Tibial nerve (tissue), 4 donors: Measurements from ENCODE around the gene ATP13A1.

Source experiments
- EP300 ChIP-seq, 2 donors: sonication (generic); formaldehyde crosslinking; IDR thresholded peaks; one replicate each; pipeline ENCODE4 v1.6.1; 2017; ENCODE audit warnings: antibody characterized with exemption in 2 of 2, mild to moderate bottlenecking in 1 of 2
- POLR2A ChIP-seq, 2 donors: fragments of 450-650 bp; IDR thresholded peaks; one replicate each; pipeline ENCODE4 v1.6.1; 2017; ENCODE audit warnings: antibody characterized with exemption in 2 of 2, mild to moderate bottlenecking in 2 of 2, moderate library complexity in 2 of 2
- TF ChIP-seq, protein P1 (sequence below), 5 experiments: fragments of 200-600 bp in 3 of 5; fragments of 450-650 bp in 2 of 5; sonication (generic) in 3 of 5; IDR thresholded peaks; one replicate each; pipeline ENCODE4 v1.5.1; 2016 to 2019; ENCODE audit warnings: antibody characterized with exemption in 5 of 5, mild to moderate bottlenecking in 3 of 5, moderate library complexity in 2 of 5

DNA sequence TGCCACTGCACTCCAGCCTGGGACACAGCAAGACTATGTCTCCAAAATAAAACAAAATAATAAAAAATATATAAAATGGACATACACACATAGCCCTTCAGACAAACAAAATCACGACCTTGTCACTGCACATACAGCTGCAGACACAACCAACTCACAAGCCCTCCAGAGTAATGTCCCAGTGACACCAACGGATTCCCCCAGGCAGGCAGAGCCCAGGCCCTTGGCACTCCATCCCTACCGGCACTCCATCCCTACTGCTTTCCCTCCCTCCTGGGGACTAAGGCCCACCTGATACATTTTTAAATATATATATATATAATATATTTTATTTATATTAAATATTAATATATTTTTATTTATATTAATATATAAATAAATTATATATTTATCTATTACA is 23.6 kb upstream of the ATP13A1 start:
- TF ChIP-seq, protein P1, sequence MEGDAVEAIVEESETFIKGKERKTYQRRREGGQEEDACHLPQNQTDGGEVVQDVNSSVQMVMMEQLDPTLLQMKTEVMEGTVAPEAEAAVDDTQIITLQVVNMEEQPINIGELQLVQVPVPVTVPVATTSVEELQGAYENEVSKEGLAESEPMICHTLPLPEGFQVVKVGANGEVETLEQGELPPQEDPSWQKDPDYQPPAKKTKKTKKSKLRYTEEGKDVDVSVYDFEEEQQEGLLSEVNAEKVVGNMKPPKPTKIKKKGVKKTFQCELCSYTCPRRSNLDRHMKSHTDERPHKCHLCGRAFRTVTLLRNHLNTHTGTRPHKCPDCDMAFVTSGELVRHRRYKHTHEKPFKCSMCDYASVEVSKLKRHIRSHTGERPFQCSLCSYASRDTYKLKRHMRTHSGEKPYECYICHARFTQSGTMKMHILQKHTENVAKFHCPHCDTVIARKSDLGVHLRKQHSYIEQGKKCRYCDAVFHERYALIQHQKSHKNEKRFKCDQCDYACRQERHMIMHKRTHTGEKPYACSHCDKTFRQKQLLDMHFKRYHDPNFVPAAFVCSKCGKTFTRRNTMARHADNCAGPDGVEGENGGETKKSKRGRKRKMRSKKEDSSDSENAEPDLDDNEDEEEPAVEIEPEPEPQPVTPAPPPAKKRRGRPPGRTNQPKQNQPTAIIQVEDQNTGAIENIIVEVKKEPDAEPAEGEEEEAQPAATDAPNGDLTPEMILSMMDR (IDR thresholded peaks at IDR 0.05) = no peak
- TF ChIP-seq POLR2A (IDR thresholded peaks at IDR 0.05) = no peak
- TF ChIP-seq EP300 (IDR thresholded peaks at IDR 0.05) = no peak
